Sigmoid colon (tissue), 7 donors: Measurements from ENCODE around the gene TUBGCP4. TPM values are rescaled to one million over a fixed set of nuclear protein-coding genes. Genes with fewer than 3 reads are reported as not detected.

ENCODE experiments used
- DNase-seq: peaks from one replicate; pipeline ENCODE4 v3.0.0-alpha.2; 2019
- H3K27ac ChIP-seq, 4 donors: fragments of 200-600 bp; sonication (generic); one replicate each; pipeline ENCODE4 v1.5.1; 2016 to 2019; ENCODE audit warnings: mild to moderate bottlenecking in 1 of 4
- H3K27me3 ChIP-seq, 3 donors: fragments of 200-600 bp; sonication (generic); one replicate each; pipeline ENCODE4 v1.5.1; 2019; ENCODE audit warnings: mild to moderate bottlenecking in 1 of 3
- H3K36me3 ChIP-seq, 4 donors: fragments of 200-600 bp; sonication (generic); one replicate each; pipeline ENCODE4 v1.5.1; 2016 to 2019
- H3K4me1 ChIP-seq, 4 donors: fragments of 200-600 bp; sonication (generic); one replicate each; pipeline ENCODE4 v1.5.1; 2017 to 2019
- H3K4me3 ChIP-seq, 4 donors: fragments of 200-600 bp; sonication (generic); one replicate each; pipeline ENCODE4 v1.5.1; 2017 to 2019; ENCODE audit warnings: mild to moderate bottlenecking in 2 of 4, moderate library complexity in 1 of 4
- H3K9me3 ChIP-seq, 4 donors: fragments of 200-600 bp in 3 of 4; sonication (generic) in 3 of 4; one replicate each; pipeline versions ENCODE4 v1.5.1 to v1.6.1; 2013 to 2019
- CTCF ChIP-seq, 4 experiments: fragments of 450-650 bp in 3 of 4; fragments of 200-600 bp in 1 of 4; IDR thresholded peaks; one replicate each; pipeline ENCODE4 v1.5.1; 2016 to 2019; ENCODE audit warnings: antibody characterized with exemption in 4 of 4, mild to moderate bottlenecking in 3 of 4, moderate library complexity in 2 of 4
- EP300 ChIP-seq, 4 donors: sonication (generic); formaldehyde crosslinking; IDR thresholded peaks; one replicate each; pipeline ENCODE4 v1.6.1; 2017; ENCODE audit warnings: antibody characterized with exemption in 4 of 4
- POLR2A ChIP-seq, 2 donors: fragments of 450-650 bp; IDR thresholded peaks; one replicate each; pipeline ENCODE4 v1.6.1; 2016; ENCODE audit warnings: antibody characterized with exemption in 2 of 2, mild to moderate bottlenecking in 2 of 2, moderate library complexity in 2 of 2
- POLR2AphosphoS5 ChIP-seq, 4 donors: sonication (generic); formaldehyde crosslinking; IDR thresholded peaks; one replicate each; pipeline ENCODE4 v1.6.1; 2017; ENCODE audit warnings: antibody characterized with exemption in 4 of 4
- WGBS, 2 donors: extraction: QIAGEN DNeasy Blood & Tissue Kit; methylation state at CpG; one replicate each; pipeline ENCODE4 v1.1.7; 2013; 5-methylcytosine and 5-hydroxymethylcytosine counted together
- intact Hi-C: fragments of 100-400 bp; cut with DNase I; formaldehyde crosslinking; loops from one replicate; pipeline ENCODE4 v1.15.1; 2023
- polyA plus RNA-seq, 3 donors: library from polyadenylated mRNA; stranded (reverse); fragments of 200-250 nt; gene quantifications; one replicate each; pipeline ENCODE4 v1.2.3, GENCODE V29; 2013
- total RNA-seq, 4 donors: library from RNA; depleted of rRNA; stranded (reverse); fragments of >200 nt; gene quantifications; one replicate each; pipeline ENCODE4 v1.1.0, GENCODE V29; 2016
- donor health status: healthy with polysubstance abuse.
- donor health status: Bipolar disorder and iron deficiency.
- donor health status: healthy.

Gene TUBGCP4
- total and polyA plus RNA-seq, 7 donors = 1.8 to 14.6 (median 11.2) TPM

- WGBS, 2 donors = 57 to 74% methylated on average over 3 of the region's 3 CpGs
- no peak overlapping the region for H3K27ac ChIP-seq
- TF ChIP-seq POLR2AphosphoS5 (IDR thresholded peaks at IDR 0.05) (no peak), CTCF (IDR thresholded peaks at IDR 0.05) (no peak), EP300 (IDR thresholded peaks at IDR 0.05) (no peak), POLR2A (IDR thresholded peaks at IDR 0.05) (no peak)
- H3K4me3 ChIP-seq = no peak overlapping the region
- intact Hi-C loops = no loop called here
- H3K4me1 ChIP-seq = no peaks in the 10 kb centered on the region
- H3K36me3 ChIP-seq = peaks cover 3 to 91% (median 17%) of the 10 kb centered on the region in 4 donors
- no peak for DNase-seq
- H3K27me3 ChIP-seq = no peaks in the 10 kb centered on the region
- H3K9me3 ChIP-seq = no peaks in the 10 kb centered on the region
Measured at GRCh38 chr15:43429687-43430086, 58.8 kb downstream of the TUBGCP4 start.

- 91 to 92% methylated on average over 4 of the region's 4 CpGs for WGBS, 2 donors
- intact Hi-C loops = no loop called here
- no peak overlapping the region for H3K27ac ChIP-seq
Measured at GRCh38 chr15:43433165-43433564, 62.3 kb downstream of the TUBGCP4 start.

GRCh38 chr15:43433661-43434303 is 62.9 kb downstream of the TUBGCP4 start:
- TF ChIP-seq POLR2A (IDR thresholded peaks at IDR 0.05) (no peak), CTCF (IDR thresholded peaks at IDR 0.05) (no peak), POLR2AphosphoS5 (IDR thresholded peaks at IDR 0.05) (no peak), EP300 (IDR thresholded peaks at IDR 0.05) (no peak)
- intact Hi-C loops = no loop called here
- Histone ChIP-seq H3K9me3 (no peaks in the 10 kb centered on the region), H3K4me1 (no peaks in the 10 kb centered on the region), H3K27me3 (no peaks in the 10 kb centered on the region), H3K4me3 (no peak overlapping the region), H3K27ac (no peak overlapping the region), H3K36me3 (peaks cover 13 to 89% (median 16%) of the 10 kb centered on the region in 4 donors)
- no peak for DNase-seq
- WGBS, 2 donors = 91% methylated on average over 3 of the region's 3 CpGs

More at GRCh38 chr15:43433165-43433564, 62.3 kb downstream of the TUBGCP4 start:
- TF ChIP-seq POLR2AphosphoS5 (IDR thresholded peaks at IDR 0.05) = no peak
- no peak for TF ChIP-seq POLR2A (IDR thresholded peaks at IDR 0.05)
- TF ChIP-seq CTCF (IDR thresholded peaks at IDR 0.05) = no peak
- TF ChIP-seq EP300 (IDR thresholded peaks at IDR 0.05) = no peak
- Histone ChIP-seq H3K4me1 (no peaks in the 10 kb centered on the region), H3K9me3 (no peaks in the 10 kb centered on the region), H3K27me3 (no peaks in the 10 kb centered on the region), H3K36me3 (peaks cover 11 to 89% (median 14%) of the 10 kb centered on the region in 4 donors), H3K4me3 (no peak overlapping the region)
- DNase-seq = no peak

GRCh38 chr15:43434446-43434845 is 63.5 kb downstream of the TUBGCP4 start:
- Histone ChIP-seq H3K4me3 (no peak overlapping the region), H3K27ac (no peak overlapping the region), H3K4me1 (no peaks in the 10 kb centered on the region), H3K36me3 (peaks cover 13 to 88% (median 16%) of the 10 kb centered on the region in 4 donors), H3K9me3 (no peaks in the 10 kb centered on the region), H3K27me3 (no peaks in the 10 kb centered on the region)
- TF ChIP-seq POLR2AphosphoS5 (IDR thresholded peaks at IDR 0.05) (no peak), POLR2A (IDR thresholded peaks at IDR 0.05) (no peak), CTCF (IDR thresholded peaks at IDR 0.05) (no peak), EP300 (IDR thresholded peaks at IDR 0.05) (no peak)
- DNase-seq = no peak
- intact Hi-C loops = no loop called here

- intact Hi-C loops = no loop called here
- Histone ChIP-seq H3K4me3 (no peak overlapping the region), H3K27me3 (no peaks in the 10 kb centered on the region), H3K9me3 (no peaks in the 10 kb centered on the region), H3K36me3 (peaks cover 13 to 79% (median 16%) of the 10 kb centered on the region in 4 donors), H3K4me1 (peaks cover 0 to 9% (median 5%) of the 10 kb centered on the region in 4 donors), H3K27ac (no peak overlapping the region)
- no peak for DNase-seq
- 97% methylated on average over 7 of the region's 7 CpGs for WGBS, 2 donors
- TF ChIP-seq EP300 (IDR thresholded peaks at IDR 0.05) (no peak), CTCF (IDR thresholded peaks at IDR 0.05) (no peak), POLR2AphosphoS5 (IDR thresholded peaks at IDR 0.05) (no peak), POLR2A (IDR thresholded peaks at IDR 0.05) (no peak)
Measured at GRCh38 chr15:43436395-43436794, 65.5 kb downstream of the TUBGCP4 start.
